Muscle of back (tissue), 11 donors: Measurements from ENCODE around the gene ZSWIM4. TPM values are rescaled to one million over a fixed set of nuclear protein-coding genes. Genes with fewer than 3 reads are reported as not detected.
A peak's percentile ranks its signal among the peaks of the same experiment; 100 is the strongest.

Experiments used
- DNase-seq, 3 donors: peaks; one replicate each; pipeline versions ENCODE4 v3.0.0 to v3.0.0-alpha.2; 2013
- polyA plus RNA-seq, 10 donors: library from polyadenylated mRNA; unstranded; fragments of 120-200 nt; gene quantifications; one replicate each; pipeline ENCODE4 v1.2.1, GENCODE V29; 2013; ENCODE audit not compliant: insufficient read length in 10 of 10

Gene ZSWIM4
- polyA plus RNA-seq, 10 donors: 2.5 to 5.5 (median 3.2) TPM

DNA sequence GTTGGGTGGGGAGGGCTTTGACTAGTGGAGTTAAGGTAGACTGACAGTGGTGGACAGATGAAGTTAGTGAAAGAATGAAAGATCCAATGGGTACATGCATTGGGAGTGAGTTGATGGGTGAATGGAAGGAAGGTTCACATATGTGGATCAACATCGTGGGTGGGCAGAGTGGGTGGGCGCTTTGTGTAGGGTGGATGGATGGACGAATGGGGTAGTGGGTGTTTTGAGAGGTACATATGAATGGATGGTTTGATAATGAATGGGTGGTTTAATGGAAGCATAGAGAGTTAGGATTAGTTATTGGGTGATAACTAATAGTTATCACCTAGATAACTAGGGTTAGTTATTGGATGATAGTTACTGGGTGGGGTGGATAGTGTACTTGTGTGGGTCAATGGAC, 11.5 kb downstream of the ZSWIM4 start:
- no peak for DNase-seq

DNA sequence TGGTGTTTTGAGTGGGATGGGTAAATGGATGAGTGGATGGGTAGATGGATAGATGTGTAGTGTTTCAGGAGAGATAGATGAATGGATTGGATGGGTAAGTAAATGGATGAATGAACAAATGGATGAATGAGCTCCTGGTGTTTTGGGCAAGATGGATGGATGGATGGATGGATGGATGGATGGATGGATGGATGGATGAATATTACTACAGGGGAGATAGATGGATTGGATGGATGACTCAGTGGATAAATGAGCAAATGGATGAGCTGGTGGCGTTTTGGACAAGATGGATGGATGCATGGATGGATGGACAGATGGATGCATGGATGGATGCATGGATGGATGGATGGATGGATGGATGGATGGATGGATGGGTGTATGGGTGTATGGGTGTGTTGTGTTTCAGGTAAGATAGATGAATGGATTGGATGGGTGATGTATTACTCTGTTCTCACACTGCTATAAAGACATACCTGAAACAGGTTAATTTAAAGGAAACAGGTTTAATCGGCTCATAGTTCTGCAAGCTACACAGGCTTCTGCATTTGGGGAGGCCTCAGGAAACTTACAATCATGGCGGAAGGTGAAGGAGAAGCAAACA, 12.3 kb downstream of the ZSWIM4 start:
- DNase-seq: no peak

DNA sequence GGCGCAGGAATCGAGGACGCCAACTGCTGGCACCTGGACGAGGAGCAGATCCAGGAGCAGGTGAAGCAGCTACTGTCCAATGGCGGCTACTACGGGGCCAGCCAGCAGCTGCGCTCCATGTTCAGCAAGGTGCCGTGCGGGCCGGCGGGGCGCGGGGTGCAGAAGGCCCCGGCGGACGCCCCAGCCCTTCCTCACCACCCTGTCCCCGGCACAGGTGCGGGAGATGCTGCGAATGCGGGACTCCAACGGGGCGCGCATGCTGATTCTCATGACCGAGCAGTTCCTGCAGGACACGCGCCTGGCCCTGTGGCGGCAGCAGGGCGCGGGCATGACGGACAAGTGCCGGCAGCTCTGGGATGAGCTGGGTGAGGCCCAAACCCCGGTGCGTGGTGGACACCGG, 13.6 kb downstream of the ZSWIM4 start:
- DNase-seq: no peak

DNA sequence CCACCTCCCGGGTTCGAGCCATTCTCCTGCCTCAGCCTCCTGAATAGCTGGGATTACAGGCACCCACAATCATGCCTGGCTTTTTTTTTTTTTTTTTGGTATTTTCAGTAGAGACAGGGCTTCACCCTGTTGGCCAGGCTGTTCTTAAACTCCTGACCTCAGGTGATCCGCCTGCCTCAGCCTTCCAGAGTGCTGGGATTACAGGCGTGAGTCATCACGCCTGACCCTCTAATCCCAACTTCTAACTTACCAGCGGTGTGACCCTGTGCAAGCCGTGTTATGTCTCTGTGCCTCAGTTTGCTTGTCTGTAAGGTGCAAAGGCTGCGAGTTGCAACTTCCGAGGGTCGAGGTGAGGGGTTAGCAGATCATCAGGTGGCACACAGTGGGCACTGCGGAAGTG, 17.3 kb downstream of the ZSWIM4 start:
- DNase-seq: no peak

DNA sequence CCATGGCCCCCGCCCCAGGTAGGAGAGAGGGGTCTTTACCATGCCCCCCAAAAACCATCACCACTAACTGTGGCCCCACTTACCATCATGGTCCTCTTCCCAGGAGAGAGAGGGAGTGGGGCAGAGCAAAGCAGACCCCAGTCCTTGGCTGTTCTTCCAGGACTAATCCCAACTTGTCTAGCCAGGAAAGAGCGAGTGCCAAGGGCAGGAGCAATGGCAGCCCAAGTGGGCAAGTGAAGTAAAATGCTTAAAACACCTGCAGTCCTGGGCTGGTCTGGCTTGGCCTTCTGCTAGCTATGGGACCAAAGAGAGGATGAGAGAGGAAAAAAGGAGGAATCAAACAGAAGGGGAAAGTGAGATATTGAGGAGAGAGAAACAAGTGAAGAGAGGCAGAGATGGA, 17.9 kb downstream of the ZSWIM4 start:
- no peak for DNase-seq

DNA sequence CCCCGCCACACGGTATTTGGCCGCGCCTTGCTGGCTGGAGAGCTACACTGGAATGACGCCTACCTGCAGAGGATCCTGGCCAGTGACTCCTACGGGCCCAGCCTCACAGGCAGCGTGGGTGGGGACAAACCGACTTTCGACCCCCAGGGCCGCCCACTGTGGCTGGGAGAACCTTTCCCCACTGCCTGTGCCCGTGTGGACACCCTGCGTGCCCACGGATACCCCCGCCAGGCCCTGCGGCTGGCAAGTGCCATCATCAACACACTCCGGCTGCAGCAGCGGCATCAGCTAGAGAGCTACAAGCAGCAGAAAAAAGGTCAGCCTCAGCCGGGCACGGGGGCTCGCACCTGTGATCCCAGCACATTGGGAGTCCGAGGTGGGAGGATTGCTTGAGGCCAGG, 19.3 kb downstream of the ZSWIM4 start:
- DNase-seq: no peak

DNA sequence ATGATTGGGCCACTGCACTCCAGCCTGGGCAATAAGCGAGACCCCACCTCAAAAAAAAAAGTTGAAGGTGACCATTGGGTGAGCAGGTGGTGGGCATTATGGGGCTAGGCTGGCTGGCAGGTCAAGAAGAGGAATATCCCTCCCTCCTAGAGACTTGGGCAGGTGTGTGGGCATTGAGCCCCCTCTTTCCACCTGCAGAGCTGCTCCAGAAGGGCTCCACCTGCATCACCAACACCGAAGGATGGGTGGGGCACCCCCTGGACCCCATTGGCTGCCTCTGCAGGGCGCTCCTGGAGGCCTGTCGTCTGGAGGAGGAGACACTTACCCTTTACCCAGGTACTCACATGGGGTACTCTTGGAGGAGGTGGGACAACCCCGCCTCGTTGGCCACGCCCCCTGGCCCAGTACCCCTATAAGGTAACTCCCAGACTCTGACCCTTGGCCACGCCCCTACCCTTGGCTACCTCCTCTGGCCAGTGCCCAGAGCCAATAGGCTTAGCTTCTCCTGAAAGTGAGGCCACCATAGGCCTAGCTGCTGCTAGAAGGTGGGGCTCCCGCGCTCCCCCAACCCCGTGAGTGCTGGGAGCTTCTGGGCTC, 21.9 kb downstream of the ZSWIM4 start:
- DNase-seq: peak in 1 of 3 donors; percentile 11

DNA sequence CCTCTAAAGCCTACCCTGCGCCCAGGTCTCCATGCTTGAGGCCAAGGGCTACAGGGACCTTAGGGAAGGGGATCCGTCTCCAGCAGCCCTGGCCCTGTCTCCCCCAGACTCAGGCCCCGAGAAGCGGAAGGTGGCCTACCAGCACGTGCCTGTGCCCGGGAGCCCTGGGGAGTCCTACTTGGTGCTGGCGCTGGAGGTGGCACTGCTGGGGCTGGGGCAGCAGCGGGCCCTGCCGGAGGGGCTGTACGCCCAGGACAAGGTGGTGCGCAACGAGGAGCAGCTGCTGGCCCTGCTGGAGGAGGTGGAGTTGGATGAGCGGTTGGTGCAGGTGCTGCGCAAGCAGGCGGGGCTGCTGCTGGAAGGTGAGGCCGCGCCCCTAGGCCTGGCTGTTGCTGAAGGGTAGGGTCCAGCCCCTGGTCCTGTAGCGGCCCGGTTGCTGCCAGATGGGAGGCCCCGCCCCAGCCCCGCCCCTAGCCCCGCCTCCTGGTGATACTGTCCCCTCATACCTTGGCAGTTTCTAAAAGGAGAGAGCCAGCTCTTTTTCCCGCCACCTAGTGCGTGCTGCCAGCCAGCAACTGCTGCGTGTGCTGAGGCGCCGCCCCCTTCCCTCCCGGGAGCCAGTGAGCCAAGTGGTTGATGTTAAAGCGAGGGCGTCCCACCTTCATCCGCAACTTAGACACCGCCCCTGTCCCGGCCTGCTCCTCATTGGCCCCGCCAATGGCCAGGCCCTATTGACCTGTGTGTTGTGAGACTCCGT, 22.6 kb downstream of the ZSWIM4 start:
- peak in 1 of 3 donors; percentile 36 for DNase-seq

DNA sequence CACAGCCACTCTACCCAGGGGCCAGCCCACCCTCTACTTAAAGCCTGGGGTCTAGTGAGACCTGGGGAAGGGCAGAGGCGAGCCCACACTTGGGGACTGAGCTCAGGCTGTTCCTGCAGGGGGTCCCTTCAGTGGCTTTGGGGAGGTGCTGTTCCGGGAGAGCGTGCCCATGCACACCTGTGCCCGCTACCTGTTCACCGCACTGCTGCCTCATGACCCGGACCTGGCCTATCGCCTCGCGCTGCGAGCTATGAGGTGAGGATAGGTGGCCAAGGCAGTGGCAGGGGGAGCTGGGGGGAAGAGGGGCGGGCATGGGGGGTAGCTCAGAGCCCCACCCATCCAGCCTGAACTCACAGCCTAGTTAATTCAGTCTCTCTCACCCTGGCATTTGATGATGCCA, 24.0 kb downstream of the ZSWIM4 start:
- DNase-seq: no peak

DNA sequence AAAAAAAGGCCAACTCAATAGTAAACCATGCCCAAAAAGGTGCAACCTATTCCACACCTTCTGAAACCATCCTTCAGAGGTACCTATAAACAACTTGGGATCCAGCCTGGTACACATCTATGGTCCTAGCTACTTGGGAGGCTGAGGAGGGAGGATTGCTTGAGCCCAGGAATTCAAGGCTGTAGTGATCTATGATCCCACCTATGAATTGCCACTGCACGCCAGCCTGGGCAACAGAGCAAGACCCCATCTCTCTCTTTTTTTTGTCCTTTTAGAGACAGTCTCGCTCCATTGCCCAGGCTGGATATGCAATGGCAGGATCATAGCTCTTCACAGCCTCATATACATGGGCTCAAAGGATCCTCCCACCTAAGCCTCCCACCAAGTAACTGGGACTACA, 26.0 kb downstream of the ZSWIM4 start:
- DNase-seq: no peak

DNA sequence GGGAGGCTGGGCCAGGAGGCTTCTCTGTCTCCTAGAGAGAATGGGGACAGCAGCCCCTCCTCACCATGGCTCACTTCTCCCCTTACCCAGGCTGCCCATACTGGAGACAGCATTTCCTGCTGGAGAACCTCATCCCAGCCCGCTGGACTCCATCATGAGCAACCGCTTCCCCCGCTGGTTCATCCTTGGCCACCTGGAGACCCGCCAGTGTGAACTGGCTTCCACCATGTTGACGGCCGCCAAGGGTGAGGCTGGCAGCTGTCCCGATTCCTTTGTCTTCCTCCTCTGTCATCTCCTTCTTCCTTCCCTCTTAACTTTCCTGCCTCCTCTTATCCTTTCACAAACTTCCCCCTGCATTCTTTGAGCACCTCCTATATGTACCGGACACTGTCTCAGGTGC, 28.0 kb downstream of the ZSWIM4 start:
- DNase-seq: no peak

DNA sequence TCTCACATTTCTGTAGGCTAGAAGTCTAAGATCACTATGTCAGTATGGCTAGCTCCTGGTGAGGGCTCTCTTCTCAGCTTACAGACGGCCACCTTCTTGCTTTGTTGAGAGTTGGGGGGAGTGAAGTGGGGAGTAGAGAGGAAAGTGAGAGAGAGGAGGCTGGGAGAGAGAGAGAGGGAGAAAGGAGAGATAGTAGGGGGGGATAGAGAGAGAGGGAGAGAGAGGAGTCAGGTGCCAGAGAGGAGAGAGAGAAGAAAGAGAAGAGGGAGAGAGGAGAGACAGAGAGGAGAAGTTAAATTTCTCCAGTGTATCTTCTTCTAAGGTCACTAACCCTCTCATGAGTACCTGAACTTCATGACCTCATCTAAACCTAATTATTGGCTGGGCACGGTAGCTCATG, 28.7 kb downstream of the ZSWIM4 start:
- DNase-seq: no peak

DNA sequence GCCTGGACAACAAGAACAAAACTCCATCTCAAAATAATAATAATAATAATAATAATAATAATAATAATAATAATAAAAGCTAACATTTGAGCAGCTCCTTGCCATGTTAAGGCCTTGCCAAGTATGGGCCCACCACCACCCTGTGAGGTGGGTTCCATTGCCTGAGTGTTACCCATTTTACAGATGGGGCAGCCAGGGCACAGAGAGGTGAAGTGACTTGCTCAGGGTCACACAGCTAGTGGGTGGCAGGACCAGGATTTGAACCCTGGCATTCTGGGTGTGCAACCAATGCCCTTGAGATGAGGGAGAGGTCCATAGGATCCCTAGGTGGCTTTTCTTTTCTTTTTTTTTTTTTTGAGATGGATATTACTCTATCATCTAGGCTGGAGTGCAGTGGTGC, 29.5 kb downstream of the ZSWIM4 start:
- no peak for DNase-seq

DNA sequence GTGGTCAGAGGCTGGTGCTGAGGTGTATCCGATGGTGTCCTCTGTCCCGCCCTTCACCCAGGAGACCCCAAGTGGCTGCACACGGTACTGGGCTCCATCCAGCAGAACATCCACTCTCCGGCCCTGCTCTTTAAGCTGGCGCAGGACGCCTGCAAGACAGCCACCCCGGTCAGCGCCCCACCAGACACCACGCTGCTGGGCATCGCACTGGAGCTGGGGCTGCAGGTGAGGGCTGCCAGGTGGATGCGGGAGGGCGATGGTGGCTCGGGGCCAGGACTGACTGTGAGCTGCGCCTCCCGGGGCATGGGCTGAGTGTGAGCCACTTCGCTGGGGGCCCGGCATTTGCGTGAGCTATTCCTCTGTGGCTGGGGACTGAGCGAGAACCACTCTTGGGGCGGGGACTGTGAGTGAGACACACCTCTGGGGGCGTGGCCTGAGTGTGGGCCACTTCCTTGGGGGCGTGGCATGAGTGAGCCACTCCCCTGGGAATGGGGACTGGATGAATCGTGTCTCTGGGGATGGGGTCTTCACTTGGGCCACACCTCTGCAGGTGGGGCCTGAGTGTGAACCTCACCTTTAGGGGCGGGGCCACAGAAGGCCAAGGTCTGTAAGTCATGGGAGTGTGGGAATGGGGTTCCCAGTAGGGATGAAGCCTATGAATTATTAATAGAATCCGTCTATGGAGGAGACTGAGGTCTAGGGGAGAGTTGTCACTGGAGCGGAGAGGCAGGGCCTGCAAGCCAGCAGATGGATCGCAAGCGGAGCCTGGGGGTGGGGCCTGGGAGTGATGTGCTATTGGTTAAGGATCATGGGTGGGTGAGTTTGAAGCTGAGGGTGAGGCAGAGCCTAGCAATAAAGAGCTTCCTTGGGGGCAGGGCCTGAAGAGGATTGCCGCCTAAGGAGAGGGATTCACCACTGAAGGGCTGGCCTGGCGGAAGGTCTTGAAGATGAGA, 30.5 kb downstream of the ZSWIM4 start:
- peak in 1 of 3 donors; percentile 14 for DNase-seq

DNA sequence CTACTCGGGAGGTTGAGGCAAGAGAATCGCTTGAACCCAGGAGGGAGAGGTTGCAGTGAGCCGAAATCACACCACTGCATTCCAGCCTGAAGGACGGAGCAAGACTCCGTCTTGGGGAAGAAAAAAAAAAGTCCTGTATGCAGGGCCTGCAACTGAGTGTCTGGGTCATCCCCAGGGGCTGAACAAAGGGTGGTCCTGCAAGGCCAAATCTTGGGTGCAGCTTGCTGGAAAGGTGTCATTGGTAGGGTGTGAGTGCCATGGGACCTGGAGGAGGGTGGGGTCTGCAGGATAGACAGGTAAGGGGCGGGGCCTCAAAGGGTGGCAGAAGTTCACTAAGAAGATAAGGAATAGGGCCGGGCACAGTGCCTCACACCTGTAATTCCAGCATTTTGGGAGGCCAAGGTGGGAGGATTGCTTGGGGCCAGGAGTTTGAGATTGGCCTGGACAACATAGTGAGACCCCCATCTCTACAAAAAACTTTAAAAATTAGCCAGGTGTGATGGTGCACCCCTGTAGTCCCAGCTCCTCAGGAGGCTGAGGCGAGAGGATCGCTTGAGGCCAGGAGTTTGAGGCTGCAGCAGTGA, 31.5 kb downstream of the ZSWIM4 start:
- DNase-seq: no peak

DNA sequence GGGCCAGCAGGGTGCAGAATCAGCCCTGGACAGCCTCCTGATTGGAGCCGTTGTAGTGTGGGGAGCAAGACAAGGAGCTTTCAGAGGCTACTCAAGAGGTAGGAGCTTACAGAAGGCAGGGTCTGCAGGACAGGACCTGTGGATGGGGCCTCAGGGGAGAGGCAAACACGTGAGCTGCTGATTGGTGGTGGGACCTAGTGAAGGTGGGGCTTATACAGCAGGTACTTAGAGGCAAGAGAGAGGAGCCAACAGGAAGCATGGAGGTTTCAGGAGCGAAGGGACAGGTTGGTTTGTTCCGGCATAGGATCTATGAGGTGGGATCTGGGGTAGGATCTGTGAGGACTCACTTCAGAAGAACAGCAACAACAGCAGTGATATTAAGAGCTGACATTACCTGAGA, 32.4 kb downstream of the ZSWIM4 start:
- no peak for DNase-seq

DNA sequence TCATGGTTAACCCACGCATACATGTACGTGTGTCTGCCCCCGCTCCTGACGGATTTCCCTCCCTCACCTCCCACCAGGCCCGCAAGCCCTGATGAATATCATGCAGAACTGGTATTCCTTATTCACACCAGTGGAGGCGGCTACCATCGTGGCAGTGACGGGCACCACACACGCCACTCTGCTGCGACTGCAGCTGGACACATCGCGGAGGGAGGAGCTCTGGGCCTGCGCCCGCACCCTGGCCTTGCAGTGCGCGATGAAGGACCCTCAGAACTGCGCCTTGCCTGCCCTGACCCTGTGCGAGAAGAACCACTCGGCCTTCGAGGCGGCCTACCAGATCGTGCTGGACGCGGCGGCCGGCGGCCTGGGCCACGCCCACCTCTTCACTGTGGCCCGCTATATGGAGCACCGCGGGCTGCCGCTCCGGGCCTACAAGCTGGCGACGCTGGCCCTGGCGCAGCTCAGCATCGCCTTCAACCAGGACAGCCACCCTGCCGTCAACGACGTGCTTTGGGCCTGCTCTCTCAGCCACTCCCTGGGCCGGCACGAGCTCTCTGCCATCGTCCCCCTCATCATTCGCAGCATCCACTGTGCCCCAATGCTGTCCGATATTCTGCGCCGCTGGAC, 35.0 kb downstream of the ZSWIM4 start:
- peak in 1 of 3 donors; percentile 16 for DNase-seq

DNA sequence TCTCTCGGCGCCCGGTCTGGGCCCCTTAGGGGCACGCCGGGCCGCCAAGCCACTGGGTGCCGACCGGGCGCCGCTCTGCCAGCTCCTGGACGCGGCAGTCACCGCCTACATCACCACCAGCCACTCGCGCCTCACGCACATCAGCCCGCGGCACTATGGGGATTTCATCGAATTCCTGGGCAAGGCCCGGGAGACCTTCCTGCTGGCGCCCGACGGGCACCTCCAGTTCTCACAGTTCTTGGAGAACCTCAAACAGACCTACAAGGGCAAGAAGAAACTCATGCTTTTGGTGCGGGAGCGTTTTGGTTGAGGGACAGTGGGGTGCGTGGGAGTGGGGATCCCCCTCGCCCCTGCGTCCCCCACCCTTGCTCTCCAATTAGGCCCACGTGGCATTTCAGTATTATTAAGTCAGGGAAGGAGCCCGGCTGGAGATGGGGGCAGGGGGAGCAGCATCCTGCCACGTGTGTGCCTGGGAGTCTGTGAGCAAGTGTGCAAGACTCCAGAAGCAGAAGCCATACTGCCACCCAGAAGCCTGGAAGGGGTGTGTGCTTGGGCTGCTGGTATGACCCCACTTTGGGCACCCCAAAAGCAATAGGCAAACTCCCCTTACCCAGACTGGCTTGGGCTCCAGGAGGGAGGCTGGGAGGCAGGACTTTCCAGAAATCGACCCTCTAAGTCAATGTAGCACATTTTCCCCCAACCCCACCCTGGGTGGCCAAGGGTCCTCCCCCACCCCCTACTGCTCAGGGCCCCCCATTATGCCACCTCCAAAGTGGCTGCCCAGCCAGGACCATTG, 35.7 kb downstream of the ZSWIM4 start:
- peak in 1 of 3 donors; percentile 16 for DNase-seq

DNA sequence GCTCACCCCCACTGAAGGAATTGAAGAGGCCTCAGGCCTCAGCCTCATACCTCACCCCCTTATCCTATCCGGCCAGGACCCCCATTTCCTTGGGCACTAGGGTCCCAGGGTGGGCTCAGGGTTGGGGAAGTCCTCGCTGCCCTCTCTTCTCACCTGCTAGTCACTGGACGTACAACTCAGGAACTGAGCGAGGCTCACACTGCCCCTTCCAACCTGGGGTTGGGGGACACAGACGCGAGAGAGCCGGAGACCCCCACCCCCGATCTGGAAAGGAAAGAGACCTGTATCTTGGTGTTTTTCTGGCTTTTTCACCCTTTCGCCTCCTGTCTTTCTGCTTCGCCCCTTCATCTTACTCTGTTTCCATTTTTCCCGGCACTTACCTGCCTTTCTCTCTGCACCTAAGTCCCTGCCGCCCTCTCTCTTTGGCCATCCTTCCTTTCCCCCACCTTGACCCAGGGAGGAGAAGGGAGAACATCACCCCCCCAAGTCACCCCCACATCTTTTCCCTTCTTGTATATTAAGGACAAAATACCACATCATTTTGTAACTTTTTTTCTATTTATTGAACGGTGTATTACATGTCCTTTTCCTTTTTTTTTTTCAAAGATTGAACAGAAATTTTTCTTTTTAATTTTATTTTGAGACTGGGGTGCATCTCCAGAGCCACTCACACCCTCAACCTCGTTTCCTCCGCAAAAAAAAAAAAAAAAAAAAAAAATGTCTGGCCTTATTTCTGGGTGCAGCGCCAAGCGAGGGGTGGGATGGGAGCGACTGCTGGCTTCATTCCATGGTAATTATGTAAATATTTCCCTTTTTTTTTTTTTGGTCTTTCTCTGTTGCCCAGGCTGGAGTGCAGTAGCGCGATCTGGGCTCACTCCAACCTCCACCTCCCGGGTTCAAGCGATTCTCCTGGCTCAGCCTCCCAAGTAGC, 36.6 kb downstream of the ZSWIM4 start:
- peak in 1 of 3 donors; percentile 28 for DNase-seq
